Caco-2 (cell line): ENCODE results near the gene FAT1. TPM values are rescaled to one million over a fixed set of nuclear protein-coding genes. Genes with fewer than 3 reads are reported as not detected.

ENCODE experiments used
- BruUV-seq: library from RNA; stranded (reverse); fragments of 400-500 nt; replicated peaks from 2 replicates; lab custom pipeline; 2021; lab: Mats Ljungman, UMichigan
- CTCF ChIA-PET: fragments of 300-600 bp; sonication (Branson Sonifier 250); formaldehyde crosslinking; loops from one replicate; lab custom pipeline; 2022; ENCODE audit warnings: antibody characterized with exemption; lab: Charles Lee
- POLR2A ChIA-PET: fragments of 300-600 bp; sonication (Branson Sonifier 250); formaldehyde crosslinking; loops from one replicate; lab custom pipeline; 2022; ENCODE audit warnings: antibody characterized with exemption; lab: Charles Lee
- DNase-seq, 2 experiments: peaks; one replicate each; pipeline versions ENCODE4 v3.0.0 to v3.0.0-alpha.2; 2020 to 2022
- H3K27me3 ChIP-seq: replicated peaks from 2 replicates; pipeline ENCODE4 v1.6.0; 2011; ENCODE audit warnings: low read length; ENCODE audit not compliant: control insufficient read depth, insufficient read depth
- H3K36me3 ChIP-seq: 2 replicates; pipeline ENCODE4 v1.5.1; 2011; ENCODE audit warnings: low read length; ENCODE audit not compliant: control insufficient read depth, insufficient read depth
- H3K4me1 ChIP-seq: fragments of 250-450 bp; sonication (Bioruptor Pico); 2 replicates; pipeline ENCODE4 v1.5.1; 2020; ENCODE audit warnings: mild to moderate bottlenecking
- H3K4me3 ChIP-seq: 2 replicates; pipeline ENCODE4 v1.5.1; 2011; ENCODE audit warnings: low read depth, mild to moderate bottlenecking, control low read depth, low read length
- H3K9me3 ChIP-seq: fragments of 250-450 bp; sonication (Bioruptor Pico); 2 replicates; pipeline ENCODE4 v1.5.1; 2020; ENCODE audit warnings: mild to moderate bottlenecking, moderate library complexity
- H3K27ac Mint-ChIP-seq: one replicate; pipeline ENCODE4 v1.8.0; 2022; ENCODE audit warnings: mixed read lengths; ENCODE audit not compliant: unreplicated experiment
- H3K27me3 Mint-ChIP-seq: one replicate; pipeline ENCODE4 v1.8.0; 2022; ENCODE audit warnings: mixed read lengths; ENCODE audit not compliant: insufficient read depth, unreplicated experiment
- H3K36me3 Mint-ChIP-seq: one replicate; pipeline ENCODE4 v1.8.0; 2022; ENCODE audit warnings: mild to moderate bottlenecking, mixed read lengths; ENCODE audit not compliant: insufficient read depth, unreplicated experiment
- H3K4me1 Mint-ChIP-seq: one replicate; pipeline ENCODE4 v1.8.0; 2022; ENCODE audit warnings: low read depth, mixed read lengths; ENCODE audit not compliant: unreplicated experiment
- H3K4me3 Mint-ChIP-seq: one replicate; pipeline ENCODE4 v1.8.0; 2022; ENCODE audit warnings: mild to moderate bottlenecking, moderate library complexity, mixed read lengths; ENCODE audit not compliant: unreplicated experiment
- H3K9me3 Mint-ChIP-seq: one replicate; pipeline ENCODE4 v1.8.0; 2022; ENCODE audit warnings: mixed read lengths; ENCODE audit not compliant: unreplicated experiment
- intact Hi-C: fragments of 100-400 bp; cut with micrococcal nuclease; formaldehyde crosslinking; loops from one replicate; pipeline ENCODE4 v1.10.0; 2022; ENCODE audit not compliant: unreplicated experiment
- total RNA-seq: library from RNA; stranded (reverse); gene quantifications from 2 replicates; pipeline ENCODE4 v1.2.3, GENCODE V29; 2022
- TF ChIP-seq, protein P1 (sequence below), 2 experiments: fragments of 200-600 bp in 1 of 2; IDR thresholded peaks; 1 replicate in 1 of 2; 2 replicates in 1 of 2; pipeline versions ENCODE4 v1.5.1 to v1.8.0; 2011 to 2022; ENCODE audit warnings: antibody characterized with exemption in 1 of 2, control low read depth in 1 of 2, inconsistent platforms in 1 of 2, low read depth in 1 of 2, low read length in 1 of 2, mild to moderate bottlenecking in 1 of 2, moderate library complexity in 1 of 2; ENCODE audit not compliant: insufficient read depth in 1 of 2, severe bottlenecking in 1 of 2, unreplicated experiment in 1 of 2

Gene FAT1
- total RNA-seq, 1 experiment from 2014 or later, result 135 TPM

DNA sequence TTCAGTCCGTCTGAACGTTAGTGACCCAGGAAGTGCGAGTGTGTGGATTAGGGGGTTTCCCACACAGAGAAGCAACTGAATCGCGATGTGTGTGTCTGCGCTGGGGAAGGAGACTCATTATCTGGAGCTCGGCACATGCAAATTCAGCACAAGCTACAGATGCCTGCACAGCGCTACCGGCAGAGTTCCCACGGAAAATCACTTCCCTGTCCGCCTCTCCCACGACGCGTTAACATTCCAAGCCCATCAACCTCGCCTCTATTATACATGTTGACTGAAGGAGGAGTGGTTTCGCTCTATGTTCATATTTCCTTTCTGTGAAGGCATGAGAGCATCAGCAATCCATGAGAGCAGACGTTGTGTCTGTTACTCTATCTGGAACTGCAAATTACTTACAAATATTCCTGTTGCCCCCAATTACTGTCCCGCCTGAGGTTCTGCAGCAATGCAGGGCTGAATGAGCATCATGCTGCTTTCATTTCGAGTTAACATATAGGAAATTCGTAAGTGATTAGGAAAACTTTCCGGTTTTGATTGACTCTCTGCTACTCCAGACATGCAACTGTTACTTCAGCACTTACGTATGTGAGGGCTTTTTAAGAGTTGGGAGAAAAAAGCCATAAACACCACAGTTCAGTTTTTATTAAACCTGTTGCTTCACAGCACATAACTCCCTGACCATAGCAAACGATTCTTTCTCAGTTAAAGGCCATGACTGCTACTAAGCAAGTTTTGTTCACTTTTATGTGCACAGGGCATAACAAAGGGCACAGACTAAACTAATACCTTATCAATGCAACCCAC, 153.3 kb downstream of the FAT1 start:
- CTCF ChIA-PET, result no interaction called here
- H3K4me1 ChIP-seq, result no peaks in the 10 kb centered on the region
- H3K4me1 Mint-ChIP-seq, result peaks cover 8% of the 10 kb centered on the region
- no peak overlapping the region for H3K4me3 Mint-ChIP-seq
- no peaks in the 10 kb centered on the region for H3K36me3 ChIP-seq
- H3K27ac Mint-ChIP-seq, result peak overlapping the region; percentile 32
- H3K27me3 Mint-ChIP-seq, result peaks cover 4% of the 10 kb centered on the region
- no peak overlapping the region for H3K4me3 ChIP-seq
- POLR2A ChIA-PET, result no interaction called here
- intact Hi-C loops, result no loop called here
- H3K9me3 ChIP-seq, result no peaks in the 10 kb centered on the region
- H3K9me3 Mint-ChIP-seq, result no peaks in the 10 kb centered on the region
- DNase-seq, result no peak
- TF ChIP-seq, protein P1, sequence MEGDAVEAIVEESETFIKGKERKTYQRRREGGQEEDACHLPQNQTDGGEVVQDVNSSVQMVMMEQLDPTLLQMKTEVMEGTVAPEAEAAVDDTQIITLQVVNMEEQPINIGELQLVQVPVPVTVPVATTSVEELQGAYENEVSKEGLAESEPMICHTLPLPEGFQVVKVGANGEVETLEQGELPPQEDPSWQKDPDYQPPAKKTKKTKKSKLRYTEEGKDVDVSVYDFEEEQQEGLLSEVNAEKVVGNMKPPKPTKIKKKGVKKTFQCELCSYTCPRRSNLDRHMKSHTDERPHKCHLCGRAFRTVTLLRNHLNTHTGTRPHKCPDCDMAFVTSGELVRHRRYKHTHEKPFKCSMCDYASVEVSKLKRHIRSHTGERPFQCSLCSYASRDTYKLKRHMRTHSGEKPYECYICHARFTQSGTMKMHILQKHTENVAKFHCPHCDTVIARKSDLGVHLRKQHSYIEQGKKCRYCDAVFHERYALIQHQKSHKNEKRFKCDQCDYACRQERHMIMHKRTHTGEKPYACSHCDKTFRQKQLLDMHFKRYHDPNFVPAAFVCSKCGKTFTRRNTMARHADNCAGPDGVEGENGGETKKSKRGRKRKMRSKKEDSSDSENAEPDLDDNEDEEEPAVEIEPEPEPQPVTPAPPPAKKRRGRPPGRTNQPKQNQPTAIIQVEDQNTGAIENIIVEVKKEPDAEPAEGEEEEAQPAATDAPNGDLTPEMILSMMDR (IDR thresholded peaks at IDR 0.05; ENCODE audit: insufficient read depth in 1 of 2, low read depth in 1 of 2, low read length in 1 of 2, severe bottlenecking in 1 of 2, unreplicated experiment in 1 of 2), result no peak
- H3K36me3 Mint-ChIP-seq, result peaks cover 5% of the 10 kb centered on the region
- no TSS peak for BruUV-seq
- no peaks in the 10 kb centered on the region for H3K27me3 ChIP-seq

DNA sequence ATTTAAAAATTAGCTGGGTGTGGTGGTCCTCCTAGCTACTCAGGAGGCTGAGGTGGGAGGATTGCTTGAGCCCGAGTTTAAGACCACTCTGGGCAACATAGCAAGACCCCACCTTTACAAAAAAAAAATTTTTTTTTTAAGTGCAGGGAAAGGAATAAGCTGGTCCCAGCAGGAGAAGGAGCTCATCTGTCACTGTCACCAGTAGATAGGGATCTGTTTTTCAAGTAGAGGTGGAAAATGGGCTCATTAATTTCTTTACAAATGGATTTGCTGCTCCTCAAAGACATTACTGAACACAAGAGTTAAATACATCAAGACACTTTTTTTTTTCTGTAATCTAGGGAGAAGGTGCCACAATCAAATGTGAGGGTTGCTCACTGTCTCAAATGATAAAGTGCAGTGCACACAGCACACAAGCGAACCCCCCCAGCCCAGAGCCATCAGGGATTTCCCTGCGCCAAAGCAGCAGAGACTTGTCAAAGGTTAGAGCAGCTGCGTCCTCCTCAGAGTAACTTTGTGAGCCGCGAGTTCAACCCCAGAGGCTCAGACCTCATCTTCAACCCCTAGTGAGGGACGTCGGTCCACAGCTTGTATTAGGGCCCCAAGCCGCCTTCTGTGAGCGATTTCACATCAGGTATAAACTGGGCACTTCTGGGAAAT, 154.0 kb downstream of the FAT1 start:
- Mint-ChIP-seq H3K4me1 (peaks cover 8% of the 10 kb centered on the region), H3K4me3 (no peak overlapping the region), H3K27me3 (peaks cover 4% of the 10 kb centered on the region), H3K36me3 (peaks cover under 1% of the 10 kb centered on the region), H3K27ac (no peak overlapping the region), H3K9me3 (no peaks in the 10 kb centered on the region)
- Histone ChIP-seq H3K9me3 (no peaks in the 10 kb centered on the region), H3K4me3 (no peak overlapping the region), H3K4me1 (no peaks in the 10 kb centered on the region), H3K36me3 (no peaks in the 10 kb centered on the region), H3K27me3 (no peaks in the 10 kb centered on the region)
- intact Hi-C loops, result no loop called here
- ChIA-PET POLR2A (no interaction called here), CTCF (no interaction called here)
- TF ChIP-seq, protein P1 (IDR thresholded peaks at IDR 0.05; ENCODE audit: insufficient read depth in 1 of 2, low read depth in 1 of 2, low read length in 1 of 2, severe bottlenecking in 1 of 2, unreplicated experiment in 1 of 2), result no peak
- no TSS peak for BruUV-seq
- DNase-seq, result no peak

DNA sequence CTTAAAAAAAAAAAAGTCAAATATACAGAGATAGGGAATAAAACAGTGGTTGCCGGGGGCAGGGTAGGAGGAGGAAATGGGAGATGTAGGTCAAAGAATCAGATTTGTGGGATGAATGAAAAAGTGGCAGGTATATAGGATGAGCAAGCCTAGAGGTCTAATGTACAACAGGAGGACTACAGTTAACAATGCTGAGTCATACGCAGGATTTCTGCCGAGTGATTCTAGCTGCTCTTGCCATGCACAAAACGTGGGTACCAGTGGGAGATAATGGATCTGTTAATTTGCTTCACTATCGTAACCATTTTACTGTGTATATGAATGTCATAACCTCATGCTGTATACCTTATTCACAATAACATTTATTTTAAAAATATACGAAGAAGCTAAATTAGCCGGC, 157.6 kb downstream of the FAT1 start:
- Histone ChIP-seq H3K9me3 (no peaks in the 10 kb centered on the region), H3K36me3 (no peaks in the 10 kb centered on the region), H3K4me1 (no peaks in the 10 kb centered on the region), H3K27me3 (no peaks in the 10 kb centered on the region), H3K4me3 (no peak overlapping the region)
- Mint-ChIP-seq H3K4me3 (no peak overlapping the region), H3K36me3 (no peaks in the 10 kb centered on the region), H3K27ac (no peak overlapping the region), H3K4me1 (peaks cover 8% of the 10 kb centered on the region), H3K9me3 (no peaks in the 10 kb centered on the region), H3K27me3 (peaks cover 4% of the 10 kb centered on the region)
- no TSS peak for BruUV-seq
- intact Hi-C loops, result no loop called here
- DNase-seq, result no peak
- CTCF ChIA-PET, result no interaction called here
- POLR2A ChIA-PET, result no interaction called here
- TF ChIP-seq, protein P1 (IDR thresholded peaks at IDR 0.05; ENCODE audit: insufficient read depth in 1 of 2, low read depth in 1 of 2, low read length in 1 of 2, severe bottlenecking in 1 of 2, unreplicated experiment in 1 of 2), result no peak
